HG02884 (cell line): ENCODE measurements around the gene PCARE.
"Not testable (repeated sequence)": the region's sequence is repeated elsewhere in the genome, so short reads cannot be mapped to it uniquely, and the experiment has no call there.

Source experiments
- ATAC-seq: cut with Tn5 transposase; IDR thresholded peaks from one replicate; pipeline ENCODE4 v1.9.1; 2021; ENCODE audit warnings: mild to moderate bottlenecking, moderate library complexity; ENCODE audit not compliant: unreplicated experiment

Gene PCARE

GRCh38 chr2:29097569-29097968 lies 23.2 kb upstream of the PCARE start:
- ATAC-seq, result no peak

GRCh38 chr2:29096969-29097368 lies 22.6 kb upstream of the PCARE start:
- ATAC-seq, result no peak

- not testable (repeated sequence) for ATAC-seq
These were observed 16.0 kb upstream of the PCARE start for GRCh38 chr2:29090311-29090710.

- no peak for ATAC-seq
These were observed 10.2 kb upstream of the PCARE start for GRCh38 chr2:29084554-29084953.

GRCh38 chr2:29082804-29083495 lies 8.6 kb upstream of the PCARE start:
- ATAC-seq, result peak; percentile 69

- no peak for ATAC-seq
These were observed 6.8 kb upstream of the PCARE start for GRCh38 chr2:29080886-29081743.

GRCh38 chr2:29079887-29080286 lies 5.6 kb upstream of the PCARE start:
- ATAC-seq, result no peak

- ATAC-seq, result no peak
These were observed 1.8 kb upstream of the PCARE start for GRCh38 chr2:29075894-29076705.

- no peak for ATAC-seq
These were observed 390 bp downstream of the PCARE start for GRCh38 chr2:29073933-29074332.

- no peak for ATAC-seq
These were observed 1.2 kb downstream of the PCARE start for GRCh38 chr2:29072971-29073725.

GRCh38 chr2:29072251-29072650 lies 2.1 kb downstream of the PCARE start:
- ATAC-seq, result no peak

- no peak for ATAC-seq
These were observed 3.0 kb downstream of the PCARE start for GRCh38 chr2:29071032-29071975.

GRCh38 chr2:29070526-29070925 lies 3.8 kb downstream of the PCARE start:
- ATAC-seq, result no peak

- no peak for ATAC-seq
These were observed 5.8 kb downstream of the PCARE start for GRCh38 chr2:29068513-29068912.

- ATAC-seq, result no peak
These were observed 7.2 kb downstream of the PCARE start for GRCh38 chr2:29066997-29067605.

GRCh38 chr2:29066271-29066860 lies 8.0 kb downstream of the PCARE start:
- ATAC-seq, result no peak

- ATAC-seq, result no peak
These were observed 9.1 kb downstream of the PCARE start for GRCh38 chr2:29065068-29065811.

- no peak for ATAC-seq
These were observed 9.6 kb downstream of the PCARE start for GRCh38 chr2:29064746-29065067.
